NCI-H1105 treated with DMSO at 0.1 percent for 48 hours (cell line): Measurements from ENCODE around the gene DNHD1.

Source experiments
- DNase-seq: peaks from one replicate; lab custom pipeline; 2025; lab: John Stamatoyannopoulos, UW

DNHD1 gene

DNA sequence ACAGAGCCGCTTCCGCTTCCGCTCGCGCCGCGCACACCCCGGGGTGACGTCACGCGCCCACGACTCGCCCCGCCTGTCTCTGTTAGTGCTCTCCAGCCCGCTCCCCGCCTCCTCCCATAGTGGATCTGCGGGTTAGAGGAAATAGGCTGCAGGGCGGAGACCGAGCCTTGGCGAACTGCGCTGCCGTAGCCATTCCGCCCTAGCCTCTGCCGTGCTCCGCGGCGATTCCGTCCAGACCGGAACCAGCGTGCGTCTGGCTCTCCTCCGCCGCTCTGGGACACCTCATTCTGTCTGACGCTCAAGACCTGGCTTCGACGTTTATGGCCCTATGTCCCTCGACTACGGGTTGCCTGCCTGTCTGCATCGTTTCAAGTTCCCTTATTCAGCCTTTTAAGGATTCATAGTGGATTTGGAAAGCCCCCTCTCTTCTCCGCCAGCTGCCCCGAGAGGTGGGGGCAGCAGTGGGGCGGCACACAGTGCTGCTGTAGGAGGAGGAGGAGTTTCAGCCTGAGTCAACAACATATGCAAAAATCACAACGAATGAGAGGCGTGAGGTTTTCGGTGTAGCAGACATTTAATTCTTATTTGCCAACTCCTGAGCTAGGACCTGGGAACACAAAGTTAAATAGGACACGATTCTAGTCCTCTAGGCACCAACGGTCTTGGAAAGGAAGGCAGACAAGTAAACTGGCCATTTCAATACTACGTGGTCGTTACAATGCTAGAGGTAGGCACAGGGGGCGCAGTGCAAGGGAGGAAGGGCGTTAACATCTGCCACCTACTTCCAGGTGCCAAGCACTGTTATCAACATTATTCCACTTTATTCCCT, 115.3 kb downstream of the DNHD1 start, which contains the start of gene TAF10:
TSS of gene TAF10 (minus strand) at position 4 of the 829 bp plus-strand sequence. CDS start 27 bp downstream, outside the sequence.
- DNase-seq: peak; percentile 94

DNA sequence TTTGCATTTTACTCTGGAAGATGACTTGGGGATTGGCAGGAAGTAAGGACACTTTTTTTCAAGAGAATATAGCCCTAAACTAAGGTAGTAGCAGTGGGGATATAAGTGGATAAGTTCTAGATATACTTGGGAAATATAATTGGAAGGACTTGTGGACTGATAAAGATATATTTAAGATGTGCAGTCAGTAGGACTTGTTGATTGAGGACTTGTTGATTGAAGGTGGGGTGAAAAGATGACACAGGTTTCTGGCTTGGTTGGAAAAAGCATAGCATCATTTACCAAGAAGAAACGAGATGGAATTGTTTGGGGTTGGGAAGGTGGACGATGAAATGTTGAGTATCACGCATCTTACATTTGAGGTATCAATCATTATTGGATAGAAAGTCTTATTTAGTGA, 116.4 kb downstream of the DNHD1 start:
- DNase-seq: no peak

DNA sequence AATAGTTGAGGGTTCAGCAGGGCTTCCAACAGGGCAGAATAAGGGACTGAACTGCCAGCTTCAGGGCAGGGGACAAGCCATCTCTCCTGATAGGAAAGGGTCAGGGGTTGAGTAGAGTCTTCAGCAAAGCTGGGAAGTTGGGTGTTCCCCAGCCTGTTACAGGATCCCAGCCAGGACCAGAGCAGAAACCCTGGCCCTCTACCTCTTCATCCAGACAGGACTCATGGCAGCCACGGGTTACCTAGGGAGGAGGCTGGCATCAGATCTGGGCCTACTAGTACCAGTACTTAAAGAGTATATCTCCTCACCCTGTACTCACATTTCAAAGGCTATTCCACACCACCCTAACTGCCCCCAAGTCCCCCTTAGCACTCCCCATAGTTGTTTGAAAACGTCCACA, 117.4 kb downstream of the DNHD1 start:
- no peak for DNase-seq

DNA sequence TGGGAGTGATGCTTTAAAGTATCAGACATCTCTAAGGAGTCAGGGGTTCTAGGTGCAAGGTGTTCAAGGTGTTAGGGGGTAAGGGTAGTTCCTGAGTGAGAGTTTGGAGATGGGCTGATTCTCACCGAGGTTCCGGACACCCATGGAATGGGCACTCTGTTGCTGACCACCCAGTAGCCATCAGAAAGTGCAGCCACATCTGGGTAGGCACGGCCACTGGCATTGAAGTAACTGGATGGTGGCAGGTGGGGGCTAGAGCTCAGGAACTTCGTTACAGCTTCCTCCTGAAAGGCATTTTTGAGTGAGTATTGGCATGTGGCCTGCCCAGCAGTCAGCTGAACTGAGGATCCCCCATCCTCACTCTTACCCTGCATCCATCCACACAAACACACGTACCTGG, 118.0 kb downstream of the DNHD1 start:
- no peak for DNase-seq

DNA sequence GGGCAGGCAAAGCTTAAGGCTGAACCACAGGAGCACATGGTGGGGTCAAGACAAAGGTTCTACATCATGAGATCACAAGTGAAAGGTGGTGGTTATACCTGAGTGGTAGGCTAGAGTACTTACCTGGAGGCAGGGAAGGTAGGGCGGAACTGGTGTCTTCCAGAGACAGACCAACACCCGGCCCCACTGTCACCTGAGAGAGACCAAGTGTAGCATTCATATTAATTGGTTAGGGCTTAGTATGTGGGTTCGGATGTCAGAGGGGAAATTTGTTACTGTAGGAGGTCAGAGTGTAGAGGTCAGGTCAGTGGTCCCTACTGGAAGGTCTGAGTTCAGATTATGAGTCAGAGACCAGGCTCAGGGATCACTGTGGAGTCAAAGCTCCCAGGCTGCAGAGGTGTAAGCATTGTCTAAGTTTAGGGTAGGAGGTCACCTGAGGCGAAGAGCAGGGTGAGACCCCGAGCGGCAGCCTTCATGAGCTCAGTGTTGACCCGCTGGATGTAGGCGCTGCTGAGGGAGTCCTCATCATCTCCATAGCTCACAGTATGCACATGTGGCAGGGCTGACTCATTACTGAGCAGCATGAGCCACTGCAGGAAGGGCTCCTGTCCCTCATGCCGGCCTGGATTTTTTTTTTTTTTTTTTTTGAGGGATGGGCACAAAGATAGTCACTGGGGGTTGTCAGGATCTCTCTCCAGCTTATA, 119.0 kb downstream of the DNHD1 start:
- DNase-seq: no peak

DNA sequence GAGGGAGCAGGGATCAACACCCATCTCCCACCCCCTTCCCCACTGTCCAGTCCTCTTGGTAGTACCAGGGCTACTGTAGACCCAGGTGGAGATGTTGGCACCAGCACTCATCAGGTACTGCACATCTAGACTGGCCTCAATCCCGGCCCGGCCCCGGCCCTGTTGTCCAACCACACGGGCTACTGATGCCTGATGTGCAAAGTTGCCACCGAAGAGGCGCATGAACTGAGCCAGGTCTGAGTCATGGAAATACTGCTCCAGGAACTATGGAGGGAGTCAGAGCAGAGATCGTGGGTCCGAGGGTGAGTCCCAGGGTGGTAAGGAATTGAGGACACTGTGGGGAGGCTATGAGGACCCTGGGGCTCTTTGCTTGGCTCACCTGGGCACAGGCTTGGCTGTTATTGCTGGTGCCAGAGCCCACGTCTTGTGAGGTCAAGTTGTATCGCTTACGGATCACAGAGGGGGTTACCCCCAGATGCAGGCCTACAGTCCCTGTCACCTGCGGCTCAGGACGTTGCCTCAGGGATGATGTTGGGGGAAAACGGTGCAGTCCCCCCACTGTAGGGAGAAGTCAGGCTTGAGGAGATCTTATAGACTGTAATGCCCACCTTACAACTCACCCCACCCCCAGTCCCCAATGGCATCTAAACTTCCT, 119.6 kb downstream of the DNHD1 start:
- no peak for DNase-seq

DNA sequence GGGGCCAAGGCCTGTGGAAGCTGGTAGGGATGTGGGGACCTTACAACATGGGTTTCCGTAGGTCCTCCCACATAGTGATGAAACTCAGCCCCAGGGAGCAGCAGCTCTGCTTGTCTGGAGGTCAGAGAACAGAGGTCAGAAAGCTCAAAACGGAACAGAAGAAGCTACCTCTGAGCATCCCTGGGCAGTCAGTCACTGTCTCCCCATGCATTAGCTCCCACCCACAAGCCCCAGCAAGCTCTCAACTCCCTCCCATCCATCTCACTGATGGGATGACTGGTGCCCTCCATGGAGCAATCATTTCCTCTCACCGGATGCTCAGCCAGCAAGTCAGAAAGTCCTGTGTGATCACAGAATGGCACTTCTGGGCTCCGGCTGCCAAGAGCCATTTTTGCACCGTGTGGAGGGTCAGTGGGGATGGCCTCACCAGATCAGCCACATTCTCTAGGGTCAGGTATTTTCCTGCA, 120.3 kb downstream of the DNHD1 start:
- no peak for DNase-seq

DNA sequence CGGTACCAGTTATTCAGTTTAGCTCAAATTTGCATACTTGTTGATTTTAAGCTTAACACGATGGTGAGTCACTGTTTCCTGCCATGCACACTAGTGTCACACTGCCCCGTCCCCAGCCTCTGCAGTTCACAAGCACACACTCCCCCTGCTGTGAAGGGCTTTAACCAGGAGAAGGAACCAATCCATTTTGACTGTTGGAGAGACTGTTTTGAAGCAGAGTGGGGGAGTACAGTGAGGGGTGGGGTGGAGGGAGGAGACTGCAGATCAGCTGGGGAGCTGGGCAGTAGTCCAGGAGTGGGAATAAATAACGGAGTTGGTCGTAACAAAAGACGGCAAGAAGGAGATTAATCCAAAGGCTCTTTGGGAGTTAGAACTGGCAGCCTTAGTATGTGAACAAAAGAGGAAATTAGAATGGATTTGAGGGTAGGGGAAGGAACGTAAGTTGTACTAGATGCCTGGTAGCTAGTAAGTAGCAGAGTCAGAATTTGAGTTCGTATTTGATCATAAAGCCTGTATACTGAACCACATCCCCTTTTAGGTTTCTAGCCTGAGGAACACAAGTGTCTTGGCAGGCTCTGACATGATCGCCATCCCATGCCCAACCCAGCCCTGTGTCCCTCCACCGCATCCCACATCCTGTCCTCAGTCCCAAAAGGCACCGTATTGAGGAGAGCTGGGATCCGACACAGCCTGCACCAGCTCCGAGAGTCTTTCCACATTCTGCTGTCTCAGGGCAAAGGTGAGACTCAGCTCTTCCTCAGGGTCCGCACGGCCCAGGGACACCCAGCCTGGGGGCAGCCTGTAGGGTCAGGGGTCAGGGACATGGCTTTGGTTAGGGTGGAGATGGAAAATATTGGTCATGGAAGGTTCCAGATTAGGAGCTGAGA, 121.3 kb downstream of the DNHD1 start:
- no peak for DNase-seq

DNA sequence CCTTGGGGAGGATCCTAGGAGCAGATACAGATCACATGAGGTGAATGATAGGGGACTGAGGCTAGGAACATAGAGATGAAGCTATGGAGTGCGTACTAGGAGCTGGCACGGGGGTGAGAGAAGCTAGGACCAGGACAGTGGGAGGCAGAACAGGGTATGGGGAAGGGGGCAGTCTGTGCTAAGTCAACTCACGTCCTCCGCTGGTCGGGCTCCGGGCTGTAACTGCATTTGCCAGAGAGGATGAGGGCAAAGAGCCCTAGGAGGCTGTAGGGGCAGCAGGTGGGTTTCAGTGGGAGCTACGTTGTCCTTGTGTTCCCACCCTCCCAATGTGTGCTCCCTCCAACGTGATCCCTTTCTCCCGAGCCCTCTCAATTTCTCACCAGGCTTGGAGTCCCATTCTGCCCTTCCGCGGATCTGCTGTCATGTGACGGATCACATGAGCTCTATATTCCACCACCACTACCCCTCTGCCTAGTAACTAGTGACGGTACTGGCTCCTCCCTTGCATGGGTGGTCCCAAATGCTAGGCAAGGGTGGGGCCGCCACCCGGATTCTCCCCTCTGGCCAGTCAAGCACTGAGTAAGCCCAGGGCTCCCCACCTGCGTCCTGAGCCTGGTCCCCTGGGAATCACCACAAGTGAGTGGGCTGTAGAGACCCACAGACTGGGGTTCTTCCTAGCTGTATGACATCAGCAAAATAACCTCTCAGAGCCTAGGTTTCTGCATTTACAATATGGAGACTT, 122.1 kb downstream of the DNHD1 start, which contains the start of gene TPP1:
TSS of gene TPP1 (minus strand) at position 419 of the 742 bp plus-strand sequence. CDS start at position 397, 22 bp downstream.
- DNase-seq: peak; percentile 92

DNA sequence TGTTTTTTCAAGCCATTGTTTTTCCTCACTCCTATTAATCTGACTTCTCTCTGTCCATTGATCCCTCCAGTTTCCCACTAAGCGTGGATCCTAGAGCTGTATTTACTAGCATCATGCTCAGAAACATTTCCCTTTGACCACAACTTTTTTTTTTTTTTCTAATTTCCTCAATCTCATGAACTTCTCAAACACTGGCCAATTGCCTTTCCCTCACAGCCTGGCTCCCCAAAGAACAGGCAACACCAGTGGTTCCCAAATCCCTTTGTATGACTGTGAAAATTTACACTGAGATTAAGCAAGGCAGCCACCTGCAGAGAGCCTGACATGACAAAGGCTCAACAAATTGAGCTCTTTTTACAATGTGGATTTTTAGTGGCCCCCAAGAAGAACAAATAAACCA, 123.6 kb downstream of the DNHD1 start:
- no peak for DNase-seq
